GM12801 (cell line): Measurements from ENCODE around the gene CELA2B.

Experiments
- CTCF ChIP-seq: IDR thresholded peaks from one replicate; pipeline ENCODE4 v1.5.1; 2011; ENCODE audit warnings: control low read depth; ENCODE audit not compliant: insufficient read length; ENCODE audit errors: extremely low read depth

CELA2B gene

GRCh38 chr1:15432324-15432723 is 43.6 kb upstream of the CELA2B start:
- TF ChIP-seq CTCF, result no peak

DNA sequence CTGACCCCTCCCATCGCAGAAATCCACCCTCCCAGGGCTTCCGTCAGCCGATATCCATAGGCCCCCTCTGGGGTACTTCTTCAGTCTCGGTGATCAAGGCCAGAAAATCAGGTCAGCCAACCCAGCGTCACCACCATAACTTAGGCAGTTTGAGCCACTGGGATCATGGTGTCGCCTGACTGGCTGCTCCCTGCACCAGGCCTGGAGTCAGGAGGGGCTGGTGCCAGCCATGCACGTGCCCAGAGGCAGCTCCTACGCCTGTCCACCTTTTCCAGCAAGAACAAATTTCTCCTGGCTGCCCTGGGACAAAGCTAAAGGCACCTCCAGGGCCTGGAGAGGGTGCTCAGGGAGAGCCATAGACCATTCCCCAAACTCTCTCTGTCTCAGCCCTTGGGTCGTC is 42.4 kb upstream of the CELA2B start:
- no peak for TF ChIP-seq CTCF

DNA sequence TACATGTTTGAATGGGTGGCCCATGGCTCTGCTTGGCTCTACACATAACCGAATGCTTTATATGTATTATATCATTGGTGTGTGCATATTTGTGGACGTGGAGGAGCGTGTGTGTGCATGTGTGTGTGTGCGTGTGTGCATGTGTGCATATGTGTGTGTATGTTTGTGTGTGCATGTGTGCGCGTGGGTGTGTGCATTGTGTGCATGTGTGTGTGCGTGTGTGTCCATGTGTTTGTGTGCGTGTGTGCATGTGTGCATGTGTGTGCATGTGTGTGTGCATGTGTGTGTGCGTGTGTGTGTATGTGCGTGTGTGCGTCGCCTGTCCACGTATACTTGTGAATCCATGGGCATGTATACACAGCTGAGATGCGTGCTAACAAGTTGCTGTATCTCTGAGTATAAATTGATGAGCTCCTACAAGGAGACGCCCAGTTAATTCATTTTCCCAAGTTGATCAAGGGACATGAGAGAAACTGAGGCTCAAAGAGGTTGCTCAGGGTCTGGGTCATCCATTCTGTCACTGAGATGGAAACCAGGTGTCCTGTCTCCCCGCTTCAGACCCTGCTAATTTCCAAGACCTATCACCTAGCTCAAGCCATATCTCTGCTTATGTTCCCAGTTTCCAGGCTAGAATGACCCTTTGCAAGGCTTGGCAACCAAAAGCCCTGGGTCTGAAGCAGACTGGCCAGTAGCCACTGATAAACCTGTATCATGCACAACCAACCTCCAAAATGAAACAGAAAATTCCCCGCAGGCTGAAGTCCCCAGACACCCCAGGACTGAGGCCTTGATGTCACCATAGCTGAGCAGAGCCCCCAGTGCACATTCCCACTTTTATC is 40.4 kb upstream of the CELA2B start:
- TF ChIP-seq CTCF, result no peak

GRCh38 chr1:15436881-15437442 is 38.9 kb upstream of the CELA2B start:
- TF ChIP-seq CTCF, result no peak

- TF ChIP-seq CTCF, result no peak
Measured at GRCh38 chr1:15439325-15439724, 36.6 kb upstream of the CELA2B start.

DNA sequence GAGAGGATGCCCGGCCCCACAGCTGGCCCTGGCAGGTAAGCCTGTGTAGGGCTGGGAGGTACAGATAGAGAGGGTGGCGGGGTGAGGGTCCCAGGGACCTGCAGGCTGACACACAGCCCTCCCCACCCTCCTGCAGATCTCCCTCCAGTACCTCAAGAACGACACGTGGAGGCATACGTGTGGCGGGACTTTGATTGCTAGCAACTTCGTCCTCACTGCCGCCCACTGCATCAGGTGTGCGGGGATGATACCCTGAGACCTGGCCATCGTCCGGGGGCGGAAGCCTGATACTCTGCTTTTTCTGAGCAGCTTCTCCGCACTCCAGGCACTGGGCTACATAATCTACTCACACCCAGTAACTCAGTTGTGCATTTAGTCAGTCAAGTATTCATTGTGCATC is 35.5 kb upstream of the CELA2B start:
- TF ChIP-seq CTCF, result no peak

- TF ChIP-seq CTCF, result no peak
Measured at GRCh38 chr1:15441247-15441646, 34.7 kb upstream of the CELA2B start.
